Measurements from ENCODE around the gene FAM169A.
A peak's percentile ranks its signal among the peaks of the same experiment; 100 is the strongest.
"Not testable (repeated sequence)": the region's sequence is repeated elsewhere in the genome, so short reads cannot be mapped to it uniquely, and the experiment has no call there.

Gene FAM169A

GRCh38 chr5:74865256-74865803 is 857 bp downstream of the FAM169A start:
- H3K4me3 ChIP-seq (replicated peaks; ENCODE audit: low read depth, low read length): peak overlapping the region; percentile 35
- DNase-seq (ENCODE audit: low read depth): no peak
- TF ChIP-seq CTCF (IDR thresholded peaks at IDR 0.05; ENCODE audit: low read length, missing control alignments): no peak

GRCh38 chr5:74864823-74865222 is 1.4 kb downstream of the FAM169A start:
- no peak for TF ChIP-seq CTCF (IDR thresholded peaks at IDR 0.05; ENCODE audit: low read length, missing control alignments)
- no peak for DNase-seq (ENCODE audit: low read depth)
- no peak overlapping the region for H3K4me3 ChIP-seq (replicated peaks; ENCODE audit: low read depth, low read length)

GRCh38 chr5:74863726-74864125 is 2.5 kb downstream of the FAM169A start:
- no peak overlapping the region for H3K4me3 ChIP-seq (replicated peaks; ENCODE audit: low read depth, low read length)
- TF ChIP-seq CTCF (IDR thresholded peaks at IDR 0.05; ENCODE audit: low read length, missing control alignments): no peak
- DNase-seq (ENCODE audit: low read depth): no peak

- no peak for DNase-seq (ENCODE audit: low read depth)
- H3K4me3 ChIP-seq (replicated peaks; ENCODE audit: low read depth, low read length): no peak overlapping the region
- no peak for TF ChIP-seq CTCF (IDR thresholded peaks at IDR 0.05; ENCODE audit: low read length, missing control alignments)
Measured at GRCh38 chr5:74862221-74862620, 4.0 kb downstream of the FAM169A start.

GRCh38 chr5:74856975-74857374 is 9.2 kb downstream of the FAM169A start:
- H3K4me3 ChIP-seq (replicated peaks; ENCODE audit: low read depth, low read length); DNase-seq (ENCODE audit: low read depth): not testable (repeated sequence)

GRCh38 chr5:74853256-74853655 is 12.9 kb downstream of the FAM169A start:
- no peak for DNase-seq (ENCODE audit: low read depth)
- no peak for TF ChIP-seq CTCF (IDR thresholded peaks at IDR 0.05; ENCODE audit: low read length, missing control alignments)
- no peak overlapping the region for H3K4me3 ChIP-seq (replicated peaks; ENCODE audit: low read depth, low read length)

GRCh38 chr5:74851684-74852353 is 14.4 kb downstream of the FAM169A start:
- no peak overlapping the region for H3K4me3 ChIP-seq (replicated peaks; ENCODE audit: low read depth, low read length)
- TF ChIP-seq CTCF (IDR thresholded peaks at IDR 0.05; ENCODE audit: low read length, missing control alignments): no peak
- DNase-seq (ENCODE audit: low read depth): peak; percentile 64

Data from fibroblast of pulmonary artery (primary cell).